HEK293 (cell line): ENCODE measurements around the gene DKK3.

Experiments
- CTCF ChIA-PET: fragments of 350-600 bp; formaldehyde crosslinking; extraction: SDS; loops from one replicate; lab custom pipeline; 2021; ENCODE audit warnings: antibody characterized with exemption; lab: Yijun Ruan, JAX
- POLR2A ChIA-PET: fragments of 300-600 bp; formaldehyde crosslinking; extraction: SDS; loops from one replicate; lab custom pipeline; 2020; ENCODE audit warnings: antibody characterized with exemption, inconsistent platforms; lab: Yijun Ruan, JAX
- H3K27ac ChIP-seq: fragments of 200-500 bp; sonication (Bioruptor generic); 2 replicates; pipeline ENCODE4 v1.5.1; 2014; ENCODE audit warnings: low read depth, low read length, control low read depth, inconsistent platforms; ENCODE audit errors: extremely low read depth
- H3K36me3 ChIP-seq, 2 experiments: fragments of 200-500 bp in 1 of 2; sonication (Bioruptor generic) in 1 of 2; 1 replicate in 1 of 2; 2 replicates in 1 of 2; pipeline ENCODE4 v1.5.1; 2014 to 2017; ENCODE audit warnings: inconsistent platforms in 2 of 2, low read length in 2 of 2; ENCODE audit not compliant: control insufficient read depth in 2 of 2, insufficient read depth in 1 of 2
- H3K4me1 ChIP-seq: fragments of 200-500 bp; sonication (Bioruptor generic); 2 replicates; pipeline ENCODE4 v1.5.1; 2014; ENCODE audit warnings: mild to moderate bottlenecking, low read length, inconsistent platforms; ENCODE audit not compliant: control insufficient read depth, insufficient read depth
- H3K4me3 ChIP-seq: 2 replicates; pipeline ENCODE4 v1.5.1; 2011; ENCODE audit warnings: low read depth, mild to moderate bottlenecking, control low read depth, low read length, moderate library complexity
- H3K9me3 ChIP-seq: fragments of 200-500 bp; sonication (Bioruptor generic); 2 replicates; pipeline ENCODE4 v1.5.1; 2014; ENCODE audit warnings: low read depth, low read length, inconsistent platforms; ENCODE audit not compliant: control insufficient read depth, insufficient read depth
- ATF2 ChIP-seq: fragments of 450-650 bp; formaldehyde crosslinking; IDR thresholded peaks from 2 replicates; pipeline ENCODE4 v1.5.1; 2016; ENCODE audit warnings: missing biosample characterization, missing genetic modification characterization, low read depth
- GLIS1 ChIP-seq: fragments of 450-650 bp; formaldehyde crosslinking; IDR thresholded peaks from 2 replicates; pipeline ENCODE4 v1.5.1; 2016; ENCODE audit warnings: missing biosample characterization, missing genetic modification characterization
- PRDM6 ChIP-seq: fragments of 450-650 bp; formaldehyde crosslinking; IDR thresholded peaks from 2 replicates; pipeline ENCODE4 v1.5.1; 2017; ENCODE audit warnings: missing biosample characterization, missing genetic modification characterization
- REPIN1 ChIP-seq: fragments of 450-650 bp; formaldehyde crosslinking; IDR thresholded peaks from 2 replicates; pipeline ENCODE4 v1.5.1; 2017; ENCODE audit warnings: missing biosample characterization, missing genetic modification characterization, low read depth
- ZBTB10 ChIP-seq: fragments of 450-650 bp; formaldehyde crosslinking; IDR thresholded peaks from 2 replicates; pipeline ENCODE4 v1.5.1; 2016; ENCODE audit warnings: missing biosample characterization, missing genetic modification characterization
- ZIC2 ChIP-seq: fragments of 450-650 bp; formaldehyde crosslinking; IDR thresholded peaks from 2 replicates; pipeline ENCODE4 v1.5.1; 2016; ENCODE audit warnings: missing biosample characterization, missing genetic modification characterization
- ZNF157 ChIP-seq: fragments of 450-650 bp; formaldehyde crosslinking; IDR thresholded peaks from 2 replicates; pipeline ENCODE4 v1.5.1; 2016; ENCODE audit warnings: missing biosample characterization, missing genetic modification characterization
- ZNF26 ChIP-seq: fragments of 450-650 bp; formaldehyde crosslinking; IDR thresholded peaks from 2 replicates; pipeline ENCODE4 v1.5.1; 2016; ENCODE audit warnings: missing biosample characterization, missing genetic modification characterization
- ZNF426 ChIP-seq: fragments of 450-650 bp; formaldehyde crosslinking; IDR thresholded peaks from 2 replicates; pipeline ENCODE4 v1.5.1; 2017; ENCODE audit warnings: missing biosample characterization, missing genetic modification characterization, mild to moderate bottlenecking, inconsistent platforms, moderate library complexity
- ZNF510 ChIP-seq: fragments of 450-650 bp; formaldehyde crosslinking; IDR thresholded peaks from 2 replicates; pipeline ENCODE4 v1.5.1; 2018; ENCODE audit warnings: mild to moderate bottlenecking, missing genetic modification characterization, missing biosample characterization; ENCODE audit not compliant: insufficient replicate concordance
- ZNF548 ChIP-seq: fragments of 450-650 bp; formaldehyde crosslinking; IDR thresholded peaks from 2 replicates; pipeline ENCODE4 v1.5.1; 2016; ENCODE audit warnings: missing biosample characterization, missing genetic modification characterization
- ZNF549 ChIP-seq: fragments of 450-650 bp; IDR thresholded peaks from 2 replicates; pipeline ENCODE4 v1.5.1; 2018; ENCODE audit warnings: missing biosample characterization, missing genetic modification characterization, mild to moderate bottlenecking, inconsistent platforms, moderate library complexity
- ZNF639 ChIP-seq: fragments of 450-650 bp; formaldehyde crosslinking; IDR thresholded peaks from 2 replicates; pipeline ENCODE4 v1.5.1; 2016; ENCODE audit warnings: missing biosample characterization, missing genetic modification characterization
- ZNF76 ChIP-seq: fragments of 450-650 bp; formaldehyde crosslinking; IDR thresholded peaks from 2 replicates; pipeline ENCODE4; 2016; ENCODE audit warnings: low read depth, missing biosample characterization, missing genetic modification characterization, borderline replicate concordance
- ZSCAN23 ChIP-seq: fragments of 450-650 bp; formaldehyde crosslinking; IDR thresholded peaks from 2 replicates; pipeline ENCODE4 v1.5.1; 2016; ENCODE audit warnings: missing biosample characterization, missing genetic modification characterization
- ZSCAN4 ChIP-seq: fragments of 450-650 bp; formaldehyde crosslinking; IDR thresholded peaks from 2 replicates; pipeline ENCODE4 v1.5.1; 2017; ENCODE audit warnings: missing biosample characterization, missing genetic modification characterization

DKK3 gene

GRCh38 chr11:11996321-11997048, 11.9 kb downstream of the DKK3 start:
- no peak overlapping the region for H3K27ac ChIP-seq

More at GRCh38 chr11:11996321-11997048, 11.9 kb downstream of the DKK3 start:
- Histone ChIP-seq H3K4me3 (no peak overlapping the region), H3K9me3 (no peaks in the 10 kb centered on the region), H3K4me1 (no peaks in the 10 kb centered on the region), H3K36me3 (peaks cover 0 to 3% of the 10 kb centered on the region in 2 experiments; a peak in 1 of 3 replicates)
- ChIA-PET POLR2A (no interaction called here), CTCF (interaction anchor here (0.6 kb wide), 1 partner anchor 38 kb away, joined by 3 read pairs; no protein-coding TSS in a partner anchor)
- TF ChIP-seq REPIN1 (tag by site-specific recombination) (no peak), ZNF76 (tag by site-specific recombination) (no peak), ZNF549 (tag by site-specific recombination) (no peak), GLIS1 (tag by site-specific recombination) (no peak), ZIC2 (tag by site-specific recombination) (no peak), ATF2 (tag by site-specific recombination) (no peak), ZBTB10 (no peak), ZNF639 (tag by site-specific recombination) (no peak), ZNF548 (tag by site-specific recombination) (no peak), ZNF157 (tag by site-specific recombination) (no peak), ZSCAN4 (tag by site-specific recombination) (no peak), PRDM6 (no peak), ZSCAN23 (tag by site-specific recombination) (no peak), ZNF510 (tag by site-specific recombination) (no peak), ZNF26 (no peak), ZNF426 (tag by site-specific recombination) (no peak)
